ENCODE results near the gene LCORL. TPM values are rescaled to one million over a fixed set of nuclear protein-coding genes. Genes with fewer than 3 reads are reported as not detected.
A peak's percentile ranks its signal among the peaks of the same experiment; 100 is the strongest.

The LCORL gene
- total and polyA plus RNA-seq, 3 donors from 2014 or later: 9.7 to 43.7 (median 37.6) TPM

DNA sequence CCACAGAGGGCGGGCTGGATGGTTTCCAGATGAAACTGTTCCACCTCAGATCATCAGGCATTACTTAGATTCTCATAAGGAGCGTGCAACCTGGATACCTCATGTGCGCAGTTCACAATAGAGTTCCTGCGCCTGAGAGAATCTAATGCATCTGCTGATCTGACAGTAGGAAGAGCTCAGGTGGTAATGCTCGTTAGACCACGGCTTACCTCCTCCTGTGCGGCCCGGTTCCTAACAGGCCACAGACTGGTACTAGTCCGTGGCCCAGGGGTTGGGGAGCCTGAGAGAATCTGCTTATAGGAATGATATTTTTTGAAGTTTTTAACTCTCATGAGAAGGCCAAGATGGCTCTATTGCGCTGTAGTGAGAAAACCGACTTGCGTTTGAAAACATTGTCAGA lies 205.4 kb downstream of the LCORL start:
- H3K4me1 ChIP-seq: peaks cover 4% of the 10 kb centered on the region
- no peaks in the 10 kb centered on the region for H3K9me3 ChIP-seq
- H3K36me3 ChIP-seq (ENCODE audit: low read depth, missing control alignments): no peaks in the 10 kb centered on the region
- intact Hi-C loops (cut with DNase I; ENCODE audit: low total_unique reads): no loop called here
- TF ChIP-seq, protein P1, sequence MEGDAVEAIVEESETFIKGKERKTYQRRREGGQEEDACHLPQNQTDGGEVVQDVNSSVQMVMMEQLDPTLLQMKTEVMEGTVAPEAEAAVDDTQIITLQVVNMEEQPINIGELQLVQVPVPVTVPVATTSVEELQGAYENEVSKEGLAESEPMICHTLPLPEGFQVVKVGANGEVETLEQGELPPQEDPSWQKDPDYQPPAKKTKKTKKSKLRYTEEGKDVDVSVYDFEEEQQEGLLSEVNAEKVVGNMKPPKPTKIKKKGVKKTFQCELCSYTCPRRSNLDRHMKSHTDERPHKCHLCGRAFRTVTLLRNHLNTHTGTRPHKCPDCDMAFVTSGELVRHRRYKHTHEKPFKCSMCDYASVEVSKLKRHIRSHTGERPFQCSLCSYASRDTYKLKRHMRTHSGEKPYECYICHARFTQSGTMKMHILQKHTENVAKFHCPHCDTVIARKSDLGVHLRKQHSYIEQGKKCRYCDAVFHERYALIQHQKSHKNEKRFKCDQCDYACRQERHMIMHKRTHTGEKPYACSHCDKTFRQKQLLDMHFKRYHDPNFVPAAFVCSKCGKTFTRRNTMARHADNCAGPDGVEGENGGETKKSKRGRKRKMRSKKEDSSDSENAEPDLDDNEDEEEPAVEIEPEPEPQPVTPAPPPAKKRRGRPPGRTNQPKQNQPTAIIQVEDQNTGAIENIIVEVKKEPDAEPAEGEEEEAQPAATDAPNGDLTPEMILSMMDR (IDR thresholded peaks at IDR 0.05): no peak
- no peak for TF ChIP-seq POLR2A (IDR thresholded peaks at IDR 0.05)
- no peak overlapping the region for H3K27ac ChIP-seq
- no peak overlapping the region for H3K4me3 ChIP-seq
- DNase-seq: no peak
- H3K27me3 ChIP-seq: no peaks in the 10 kb centered on the region
- WGBS, 2 donors: 95 to 98% methylated on average over 12 of the region's 12 CpGs

DNA sequence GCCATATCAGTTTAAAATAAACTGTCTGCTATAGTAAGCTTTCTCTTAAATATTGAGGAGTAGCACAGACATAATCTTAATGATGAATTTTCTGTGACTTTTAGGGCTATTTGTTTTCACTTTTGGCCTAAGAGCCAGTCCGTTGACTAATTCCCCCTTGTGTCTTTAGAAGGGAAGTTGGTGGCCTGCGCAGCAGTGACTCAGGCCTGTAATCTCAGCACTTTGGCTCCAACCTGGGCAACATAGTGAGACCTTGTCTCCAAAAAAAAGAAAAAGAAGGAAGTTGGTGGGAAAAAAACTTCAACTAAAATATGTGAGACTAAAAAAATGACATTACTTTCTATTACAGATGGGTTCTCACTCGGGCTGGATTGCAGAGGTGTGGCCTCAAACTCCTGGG lies 207.4 kb downstream of the LCORL start:
- Histone ChIP-seq H3K9me3 (no peaks in the 10 kb centered on the region), H3K4me3 (no peak overlapping the region), H3K27ac (no peak overlapping the region), H3K4me1 (peaks cover 11% of the 10 kb centered on the region), H3K36me3 (ENCODE audit: low read depth, missing control alignments) (no peaks in the 10 kb centered on the region), H3K27me3 (no peaks in the 10 kb centered on the region)
- no peak for DNase-seq
- intact Hi-C loops (cut with DNase I; ENCODE audit: low total_unique reads): no loop called here
- no peak for TF ChIP-seq POLR2A (IDR thresholded peaks at IDR 0.05)
- TF ChIP-seq, protein P1 (IDR thresholded peaks at IDR 0.05): no peak
- 83 to 86% methylated on average over 3 of the region's 3 CpGs for WGBS, 2 donors

DNA sequence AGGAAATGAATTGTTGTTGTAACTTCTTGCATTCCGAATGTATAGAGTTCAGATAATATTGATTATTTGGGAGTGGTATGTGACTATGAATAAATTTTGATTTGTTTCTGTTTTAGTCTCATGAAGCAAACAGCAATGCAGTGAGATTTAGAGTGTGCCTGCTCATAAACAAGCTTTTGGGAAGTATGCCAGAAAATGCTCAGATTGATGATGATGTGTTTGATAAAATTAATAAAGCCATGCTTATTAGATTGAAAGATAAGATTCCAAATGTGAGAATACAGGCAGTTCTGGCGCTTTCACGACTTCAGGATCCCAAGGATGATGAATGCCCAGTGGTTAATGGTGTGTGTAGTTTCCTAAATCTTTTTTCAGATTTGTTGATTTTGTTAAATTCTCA lies 208.8 kb downstream of the LCORL start:
- H3K36me3 ChIP-seq (ENCODE audit: low read depth, missing control alignments): no peaks in the 10 kb centered on the region
- no peaks in the 10 kb centered on the region for H3K27me3 ChIP-seq
- peaks cover 21% of the 10 kb centered on the region for H3K4me1 ChIP-seq
- intact Hi-C loops (cut with DNase I; ENCODE audit: low total_unique reads): no loop called here
- no peaks in the 10 kb centered on the region for H3K9me3 ChIP-seq
- 80 to 82% methylated on average over 3 of the region's 3 CpGs for WGBS, 2 donors
- DNase-seq: no peak
- H3K4me3 ChIP-seq: no peak overlapping the region
- no peak for TF ChIP-seq POLR2A (IDR thresholded peaks at IDR 0.05)
- TF ChIP-seq, protein P1 (IDR thresholded peaks at IDR 0.05): no peak
- H3K27ac ChIP-seq: no peak overlapping the region

DNA sequence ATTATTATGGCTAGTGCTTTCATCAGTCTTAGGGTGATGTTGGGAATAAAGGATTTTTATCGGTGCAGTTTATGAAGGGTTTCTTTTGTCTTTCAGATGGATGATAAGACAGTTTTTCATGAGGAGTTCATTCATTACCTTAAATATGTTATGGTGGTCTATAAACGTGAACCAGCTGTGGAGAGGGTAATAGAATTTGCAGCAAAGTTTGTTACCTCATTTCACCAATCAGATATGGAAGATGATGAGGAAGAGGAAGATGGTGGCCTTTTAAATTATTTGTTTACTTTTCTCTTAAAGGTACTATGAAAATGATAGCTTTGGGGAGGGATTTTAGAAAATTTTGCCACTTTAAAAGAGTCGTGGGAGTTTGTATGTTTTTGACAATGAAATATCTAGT lies 209.4 kb downstream of the LCORL start:
- no peaks in the 10 kb centered on the region for H3K9me3 ChIP-seq
- no peak for TF ChIP-seq POLR2A (IDR thresholded peaks at IDR 0.05)
- TF ChIP-seq, protein P1 (IDR thresholded peaks at IDR 0.05): no peak
- intact Hi-C loops (cut with DNase I; ENCODE audit: low total_unique reads): no loop called here
- no peak overlapping the region for H3K27ac ChIP-seq
- no peak overlapping the region for H3K4me3 ChIP-seq
- WGBS, 2 donors: 20 to 21% methylated on average over 3 of the region's 3 CpGs
- no peaks in the 10 kb centered on the region for H3K27me3 ChIP-seq
- H3K4me1 ChIP-seq: peaks cover 27% of the 10 kb centered on the region
- H3K36me3 ChIP-seq (ENCODE audit: low read depth, missing control alignments): no peaks in the 10 kb centered on the region
- no peak for DNase-seq

DNA sequence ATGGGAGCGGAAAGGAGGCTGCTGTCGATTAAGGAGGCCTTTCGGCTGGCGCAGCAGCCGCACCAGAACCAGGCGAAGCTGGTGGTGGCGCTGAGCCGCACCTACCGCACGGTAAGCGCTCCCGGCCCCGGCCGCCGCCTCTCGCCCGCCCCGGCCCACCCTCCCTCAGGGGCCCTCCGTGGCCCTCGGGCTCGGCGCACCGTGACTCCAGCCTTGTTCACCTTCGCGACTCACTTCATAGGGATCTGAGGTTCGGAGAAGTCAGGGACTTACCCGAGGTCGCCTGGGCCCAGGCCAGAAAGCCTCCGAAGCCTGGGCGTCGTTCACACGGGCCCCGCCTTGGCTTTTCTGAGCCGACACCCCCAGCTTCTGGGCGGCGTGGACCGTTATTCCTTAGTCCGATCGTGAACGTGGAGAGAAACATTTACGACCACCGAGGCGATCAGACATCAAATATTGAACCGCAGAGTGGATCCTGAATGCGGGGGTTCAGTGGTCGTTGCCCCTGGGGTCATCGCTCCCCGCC lies 210.4 kb downstream of the LCORL start:
- DNase-seq: peak; percentile 20
- Histone ChIP-seq H3K27me3 (no peaks in the 10 kb centered on the region), H3K9me3 (no peaks in the 10 kb centered on the region), H3K4me1 (peaks cover 28% of the 10 kb centered on the region), H3K4me3 (peak overlapping the region; percentile 83 to 93), H3K36me3 (ENCODE audit: low read depth, missing control alignments) (no peaks in the 10 kb centered on the region), H3K27ac (peak overlapping the region in 1 of 2 donors; percentile 11)
- TF ChIP-seq, protein P1 (IDR thresholded peaks at IDR 0.05): no peak
- no peak for TF ChIP-seq POLR2A (IDR thresholded peaks at IDR 0.05)
- intact Hi-C loops (cut with DNase I; ENCODE audit: low total_unique reads): no loop called here
- WGBS, 2 donors: 1% methylated on average over 20 to 45 of the region's 48 CpGs
